GM19452 (cell line): ENCODE data around the gene AMDHD2.

Experiments used
- ATAC-seq: cut with Tn5 transposase; IDR thresholded peaks from one replicate; pipeline ENCODE4 v1.9.1; 2021; ENCODE audit not compliant: unreplicated experiment

Gene AMDHD2

GRCh38 chr16:2498531-2499253 lies 21.5 kb upstream of the AMDHD2 start:
- no peak for ATAC-seq

GRCh38 chr16:2499454-2499853 lies 20.7 kb upstream of the AMDHD2 start:
- no peak for ATAC-seq

- ATAC-seq = no peak
Observed at GRCh38 chr16:2499890-2500429, 20.2 kb upstream of the AMDHD2 start.

- ATAC-seq = no peak
Observed at GRCh38 chr16:2500430-2500917, 19.7 kb upstream of the AMDHD2 start.

- no peak for ATAC-seq
Observed at GRCh38 chr16:2500918-2501750, 19.0 kb upstream of the AMDHD2 start.

- ATAC-seq = no peak
Observed at GRCh38 chr16:2501946-2502895, 17.9 kb upstream of the AMDHD2 start.

- no peak for ATAC-seq
Observed at GRCh38 chr16:2505695-2506094, 14.5 kb upstream of the AMDHD2 start.

- ATAC-seq = no peak
Observed at GRCh38 chr16:2507052-2507659, 13.0 kb upstream of the AMDHD2 start.

- ATAC-seq = no peak
Observed at GRCh38 chr16:2507665-2508064, 12.5 kb upstream of the AMDHD2 start.

- ATAC-seq = no peak
Observed at GRCh38 chr16:2508722-2509400, 11.3 kb upstream of the AMDHD2 start.

- no peak for ATAC-seq
Observed at GRCh38 chr16:2511128-2511800, 8.9 kb upstream of the AMDHD2 start.

GRCh38 chr16:2511996-2512734 lies 8.0 kb upstream of the AMDHD2 start:
- no peak for ATAC-seq

GRCh38 chr16:2512735-2513404 lies 7.3 kb upstream of the AMDHD2 start:
- ATAC-seq = peak; percentile 4

- peak; percentile 71 for ATAC-seq
Observed at GRCh38 chr16:2513405-2514332, 6.5 kb upstream of the AMDHD2 start, which contains the start of gene ATP6V0C. ATP6V0C (plus strand) TSS chr16:2513952; CDS start chr16:2514104, 152 bp downstream.

- ATAC-seq = no peak
Observed at GRCh38 chr16:2514333-2515179, 5.6 kb upstream of the AMDHD2 start.
